MM.1S (cell line): ENCODE measurements around the gene PRKAA2.

Experiments used
- EZH2 ChIP-seq: fragments of 300-600 bp; sonication (generic); optimal IDR thresholded peaks from 2 replicates; pipeline ENCODE3; 2017; ENCODE audit warnings: low read depth, mild to moderate bottlenecking, antibody characterized with exemption, low read length, mixed read lengths
- EZH2phosphoT487 ChIP-seq: fragments of 300-600 bp; sonication (generic); IDR thresholded peaks from 2 replicates; pipeline ENCODE4 v1.6.1; 2018; ENCODE audit warnings: antibody characterized with exemption, low read length
- TF ChIP-seq, protein P1 (sequence below): fragments of 300-600 bp; sonication (generic); IDR thresholded peaks from 2 replicates; pipeline ENCODE4 v1.5.1; 2016; ENCODE audit warnings: antibody characterized with exemption, low read length, mixed read lengths

- TF ChIP-seq, protein P1, sequence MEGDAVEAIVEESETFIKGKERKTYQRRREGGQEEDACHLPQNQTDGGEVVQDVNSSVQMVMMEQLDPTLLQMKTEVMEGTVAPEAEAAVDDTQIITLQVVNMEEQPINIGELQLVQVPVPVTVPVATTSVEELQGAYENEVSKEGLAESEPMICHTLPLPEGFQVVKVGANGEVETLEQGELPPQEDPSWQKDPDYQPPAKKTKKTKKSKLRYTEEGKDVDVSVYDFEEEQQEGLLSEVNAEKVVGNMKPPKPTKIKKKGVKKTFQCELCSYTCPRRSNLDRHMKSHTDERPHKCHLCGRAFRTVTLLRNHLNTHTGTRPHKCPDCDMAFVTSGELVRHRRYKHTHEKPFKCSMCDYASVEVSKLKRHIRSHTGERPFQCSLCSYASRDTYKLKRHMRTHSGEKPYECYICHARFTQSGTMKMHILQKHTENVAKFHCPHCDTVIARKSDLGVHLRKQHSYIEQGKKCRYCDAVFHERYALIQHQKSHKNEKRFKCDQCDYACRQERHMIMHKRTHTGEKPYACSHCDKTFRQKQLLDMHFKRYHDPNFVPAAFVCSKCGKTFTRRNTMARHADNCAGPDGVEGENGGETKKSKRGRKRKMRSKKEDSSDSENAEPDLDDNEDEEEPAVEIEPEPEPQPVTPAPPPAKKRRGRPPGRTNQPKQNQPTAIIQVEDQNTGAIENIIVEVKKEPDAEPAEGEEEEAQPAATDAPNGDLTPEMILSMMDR = no peak
- no peak for TF ChIP-seq EZH2phosphoT487
- TF ChIP-seq EZH2 = no peak
Measured at GRCh38 chr1:56728964-56729363, 83.8 kb downstream of the PRKAA2 start.
